A172 (cell line): ENCODE data around the gene WDR13. TPM values are rescaled to one million over a fixed set of nuclear protein-coding genes. Genes with fewer than 3 reads are reported as not detected.
"Not testable (repeated sequence)": the region's sequence is repeated elsewhere in the genome, so short reads cannot be mapped to it uniquely, and the experiment has no call there.

Experiments used
- DNase-seq: peaks from one replicate; pipeline ENCODE4 v3.0.0-alpha.2; 2015; ENCODE audit warnings: low spot score
- total RNA-seq: library from RNA; depleted of rRNA; stranded (reverse); fragments of >200 nt; shearing (Covaris generic); gene quantifications from 2 replicates; pipeline ENCODE4 v1.2.3, GENCODE V29; 2014; rRNA removed

The WDR13 gene
- total RNA-seq, 1 experiment from 2014 or later, result 71.5 TPM

DNA sequence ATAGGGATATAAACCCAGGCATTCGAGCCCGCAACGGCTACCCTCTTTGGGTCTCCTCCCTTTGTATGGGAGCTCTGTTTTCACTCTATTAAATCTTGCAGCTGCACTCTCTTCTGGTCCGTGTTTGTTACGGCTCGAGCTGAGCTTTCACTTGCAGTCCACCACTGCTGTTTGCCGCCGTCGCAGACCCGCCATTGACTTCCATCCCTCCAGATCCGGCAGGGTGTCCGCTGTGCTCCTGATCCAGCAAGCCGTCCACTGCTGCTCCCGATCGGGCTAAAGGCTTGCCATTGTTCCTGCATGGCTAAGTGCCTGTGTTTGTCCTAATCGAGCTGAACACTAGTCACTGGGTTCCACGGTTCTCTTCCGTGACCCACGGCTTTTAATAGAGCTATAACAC is 57.5 kb downstream of the WDR13 start:
- DNase-seq, result not testable (repeated sequence)

Other genes with a start within 250 kb of the WDR13 start
- not detected in 2 replicates for gene SSX3, start 240.8 kb upstream of the WDR13 start, total RNA-seq
- not detected in 2 replicates for gene SSX4, start 214.0 kb upstream of the WDR13 start, total RNA-seq
- gene SSX4B, start 185.5 kb upstream of the WDR13 start, total RNA-seq, result not detected in 2 replicates
- gene SLC38A5, start 127.2 kb upstream of the WDR13 start, total RNA-seq, result 0.34 TPM in 1 of 2 replicates, not detected in the other
- gene FTSJ1, start 121.3 kb upstream of the WDR13 start, total RNA-seq, result 110 and 113 TPM in 2 replicates
- gene PORCN, start 88.5 kb upstream of the WDR13 start, total RNA-seq, result 13.2 and 15.2 TPM in 2 replicates
- gene EBP, start 75.7 kb upstream of the WDR13 start, total RNA-seq, result 92.6 and 143 TPM in 2 replicates
- gene TBC1D25, start 57.8 kb upstream of the WDR13 start, total RNA-seq, result 8.6 and 12.7 TPM in 2 replicates
- 126 and 142 TPM in 2 replicates for gene RBM3, start 23.0 kb upstream of the WDR13 start, total RNA-seq
- 0.62 and 3.6 TPM in 2 replicates for gene WAS, start 86.3 kb downstream of the WDR13 start, total RNA-seq
- 18.4 and 18.9 TPM in 2 replicates for gene SUV39H1, start 99.2 kb downstream of the WDR13 start, total RNA-seq
- gene GLOD5, start 164.3 kb downstream of the WDR13 start, total RNA-seq, result not detected in 2 replicates
- gene GATA1, start 189.1 kb downstream of the WDR13 start, total RNA-seq, result not detected in 2 replicates
- 38.8 and 41.5 TPM in 2 replicates for gene HDAC6, start 204.6 kb downstream of the WDR13 start, total RNA-seq
- gene ERAS, start 229.0 kb downstream of the WDR13 start, total RNA-seq, result not detected in 2 replicates
- 15.3 and 16.5 TPM in 2 replicates for gene PCSK1N, start 238.1 kb downstream of the WDR13 start, total RNA-seq